ENCODE results near the gene GADD45GIP1.

Gene GADD45GIP1

DNA sequence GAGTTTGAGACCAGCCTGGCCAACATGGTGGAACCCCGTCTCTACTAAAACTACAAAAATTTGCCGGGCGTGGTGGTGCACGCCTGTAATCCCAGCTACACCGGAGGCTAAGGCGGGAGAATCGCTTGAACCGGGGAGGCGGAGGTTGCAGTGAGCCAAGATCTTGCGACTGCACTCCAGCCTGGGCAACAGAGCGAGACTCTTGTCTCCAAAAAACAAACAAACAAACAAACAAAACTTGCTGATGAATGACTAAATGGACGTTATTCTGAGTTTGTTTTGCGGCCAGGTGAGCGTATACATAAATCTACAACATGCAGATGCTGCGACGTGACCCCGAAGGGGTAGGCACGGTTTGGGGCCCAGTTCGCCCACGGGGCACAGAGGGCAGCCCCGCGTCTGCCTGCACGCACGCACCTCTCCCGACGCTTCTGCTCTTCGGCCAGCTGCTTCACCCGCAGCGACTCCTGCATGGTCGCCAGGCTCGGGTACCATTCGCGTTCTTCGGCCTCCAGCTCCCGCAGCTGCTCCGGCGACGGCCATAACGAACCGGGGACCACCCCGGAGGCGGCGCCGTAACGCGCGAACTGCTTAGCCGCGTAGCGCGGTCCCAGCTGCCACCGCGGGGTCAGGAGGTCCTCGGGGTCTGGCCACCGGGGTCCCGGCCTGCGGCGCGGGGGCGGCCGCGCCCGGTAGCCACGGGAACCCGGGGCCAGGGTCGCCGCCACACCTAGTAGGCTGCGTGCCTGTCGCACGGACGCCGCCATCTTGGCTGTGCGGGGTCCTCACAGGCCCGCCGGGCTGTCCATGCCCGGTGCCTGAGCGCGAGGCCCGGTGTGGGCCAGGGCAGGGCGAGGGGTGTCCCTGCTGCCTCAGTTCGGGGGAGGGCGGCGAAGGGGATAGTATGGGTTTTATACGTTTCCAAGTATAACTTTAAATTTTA is at the start of gene GADD45GIP1:
Gene GADD45GIP1, minus strand, starts transcription at position 778 of the 943 bp plus-strand sequence. Its CDS starts 11 bp downstream, at position 767.
- peak; percentile 91 for DNase-seq (ENCODE audit: low read depth, low spot score)

DNA sequence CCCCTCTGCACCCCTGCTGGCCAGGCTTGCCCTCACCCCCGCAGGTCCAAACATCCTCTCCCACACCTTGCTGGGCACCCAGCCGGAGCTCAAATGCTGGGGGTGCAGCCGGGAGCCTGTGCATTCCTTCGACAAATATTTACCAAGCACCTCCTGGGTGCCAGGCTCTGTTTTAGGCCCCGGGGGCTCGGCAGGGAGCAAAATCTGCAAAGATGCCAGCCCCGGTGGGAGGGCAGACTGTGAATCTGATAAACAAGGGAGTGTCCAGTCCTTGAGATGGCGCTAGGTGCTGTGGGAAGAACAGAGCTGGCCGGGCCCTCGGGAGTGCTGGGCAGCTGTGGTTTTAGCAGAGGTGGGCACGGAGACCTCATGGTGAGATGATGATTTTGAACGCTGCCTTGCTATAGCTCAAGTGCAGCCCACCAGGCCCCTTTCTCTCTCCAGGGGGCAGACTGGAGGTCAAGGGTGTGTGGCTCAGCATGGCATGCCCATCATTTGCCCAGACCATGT is 48.9 kb upstream of the GADD45GIP1 start:
- DNase-seq (ENCODE audit: low read depth, low spot score): no peak

DNA sequence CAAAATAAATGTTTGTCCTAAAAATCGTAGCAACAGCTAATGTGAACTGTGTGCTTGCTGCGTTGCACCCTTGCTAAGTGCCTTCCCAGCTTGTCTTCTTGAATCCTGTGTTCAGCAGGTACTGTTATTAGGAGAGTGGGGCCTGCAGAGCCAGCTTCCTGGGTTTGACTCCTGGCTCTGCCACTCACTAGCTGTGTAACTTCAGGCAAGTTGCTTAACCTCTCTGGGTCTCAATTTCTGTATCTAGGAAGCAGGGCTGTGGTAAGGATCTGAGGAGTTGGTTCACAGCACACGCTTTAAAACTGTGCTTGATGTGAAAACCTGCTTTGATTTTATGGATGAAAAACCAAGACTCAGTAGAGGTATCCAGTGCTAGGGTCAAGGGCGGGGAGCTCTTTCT is 48.2 kb upstream of the GADD45GIP1 start:
- no peak for DNase-seq (ENCODE audit: low read depth, low spot score)

DNA sequence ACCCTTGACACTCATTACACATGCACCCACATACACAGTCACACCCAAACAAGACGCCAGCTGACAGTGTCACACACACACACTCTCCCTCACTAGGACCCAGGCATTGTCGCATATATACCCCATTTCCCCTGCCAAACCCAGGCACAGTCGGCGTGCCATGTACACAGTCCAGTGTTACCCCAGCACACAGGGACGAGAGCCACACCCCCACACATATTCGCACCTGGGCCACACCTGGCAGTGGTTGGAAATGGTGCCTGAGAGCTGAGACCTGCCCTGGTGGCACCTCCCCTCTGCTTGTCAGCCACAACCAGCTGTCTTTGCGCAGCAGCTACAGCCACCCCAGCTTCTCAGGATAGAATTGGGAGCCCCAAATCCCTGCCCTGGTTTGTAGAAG is 47.2 kb upstream of the GADD45GIP1 start:
- peak; percentile 0 for DNase-seq (ENCODE audit: low read depth, low spot score)

GRCh38 chr19:13003081-13003480 is 46.1 kb upstream of the GADD45GIP1 start:
- DNase-seq (ENCODE audit: low read depth, low spot score): peak; percentile 11

- DNase-seq (ENCODE audit: low read depth, low spot score): peak; percentile 85
Measured at GRCh38 chr19:13002166-13002898, 45.3 kb upstream of the GADD45GIP1 start.

DNA sequence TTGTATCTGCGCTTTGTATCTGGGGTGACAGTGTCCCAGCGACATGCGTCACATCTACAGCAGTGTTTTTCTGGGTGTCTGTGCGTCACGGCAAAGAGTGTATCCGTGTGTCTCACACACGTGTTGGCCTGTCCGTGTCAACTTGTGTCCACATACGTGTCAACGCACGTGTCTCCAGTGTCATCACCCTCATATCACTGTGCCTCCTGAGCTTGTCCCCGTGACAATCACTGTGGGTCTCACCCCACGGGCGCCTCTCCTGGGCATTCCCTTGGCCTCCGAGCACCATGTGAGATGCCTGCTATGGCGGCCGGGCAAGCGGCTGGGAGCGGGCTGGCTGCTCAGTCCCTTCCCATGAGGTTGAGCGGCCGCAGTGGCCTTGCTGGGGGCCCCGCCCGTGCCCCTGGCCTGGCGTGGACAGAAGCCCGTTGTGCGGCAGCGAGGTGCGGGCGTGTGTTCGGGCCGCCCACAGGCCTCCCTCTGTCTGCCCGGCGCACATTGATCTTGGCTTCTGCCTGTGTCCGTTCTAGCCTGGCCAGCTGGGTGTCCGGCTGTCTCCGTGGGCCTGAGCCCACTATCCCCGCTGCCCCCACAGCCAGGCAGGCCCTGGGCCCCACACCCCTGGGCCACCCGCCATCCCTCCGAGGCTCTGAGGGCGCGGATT is 44.6 kb upstream of the GADD45GIP1 start:
- peak; percentile 67 for DNase-seq (ENCODE audit: low read depth, low spot score)

DNA sequence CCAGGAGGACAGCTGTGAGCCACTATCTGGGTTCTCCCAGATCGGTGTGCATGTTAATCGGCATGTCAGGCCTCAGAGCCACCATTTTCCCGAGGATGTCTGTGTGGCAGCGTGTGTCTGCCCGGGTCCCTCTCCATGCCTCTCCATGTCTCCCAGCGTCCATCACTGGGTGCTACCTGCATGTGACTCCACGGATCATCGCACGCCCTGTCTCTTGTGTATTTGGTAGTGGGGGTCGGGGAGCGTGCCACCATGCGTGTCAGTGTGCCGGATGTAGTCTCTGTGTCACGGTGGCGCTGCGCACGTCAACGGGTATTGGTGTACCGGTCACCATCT is 44.1 kb upstream of the GADD45GIP1 start:
- peak; percentile 8 for DNase-seq (ENCODE audit: low read depth, low spot score)

DNA sequence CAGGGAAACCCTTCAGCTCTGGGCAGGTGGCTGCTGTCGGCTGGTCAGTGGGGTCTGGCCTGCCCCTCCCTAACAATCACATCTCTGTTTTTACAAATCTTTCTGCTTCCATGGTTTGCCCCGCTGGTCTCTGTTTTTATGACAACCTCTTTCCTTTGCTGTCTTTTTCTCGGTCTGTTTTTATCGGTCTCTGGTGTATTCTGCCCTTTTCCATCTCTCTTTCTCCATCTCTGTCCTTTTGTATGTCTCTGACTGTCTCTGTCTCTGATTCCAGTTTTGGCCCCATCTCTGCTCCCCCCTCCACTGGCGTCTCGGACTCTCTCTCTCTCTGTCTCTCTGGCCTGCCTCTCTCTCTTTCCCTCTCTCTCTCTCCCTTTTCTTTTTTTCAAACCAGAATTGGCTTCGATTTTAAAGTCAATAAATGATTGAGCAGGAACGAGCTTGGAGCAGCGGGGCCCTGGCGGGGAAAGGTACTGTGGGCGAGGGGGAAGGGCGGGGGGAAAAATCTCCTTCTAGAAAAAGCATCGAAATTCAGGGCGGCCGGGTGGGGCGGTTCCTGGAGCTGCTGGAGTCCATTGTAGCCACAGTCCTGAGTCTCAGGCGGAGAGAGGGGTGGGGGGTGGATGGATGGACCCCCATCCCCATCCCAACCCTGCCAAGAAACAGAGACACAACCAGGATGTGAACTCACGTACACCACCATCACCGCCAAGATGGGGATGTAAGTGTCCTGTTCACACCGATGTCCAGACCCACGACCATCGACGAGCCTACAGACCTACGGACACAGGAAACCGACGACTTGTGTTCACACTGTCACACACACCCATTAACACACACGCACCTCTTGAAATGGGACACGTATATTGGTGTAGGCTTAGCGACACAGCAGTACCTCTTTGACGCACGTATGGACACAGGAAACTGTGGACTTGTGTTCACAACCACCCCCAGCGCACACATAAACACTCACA is 41.2 kb upstream of the GADD45GIP1 start:
- DNase-seq (ENCODE audit: low read depth, low spot score): peak; percentile 39

DNA sequence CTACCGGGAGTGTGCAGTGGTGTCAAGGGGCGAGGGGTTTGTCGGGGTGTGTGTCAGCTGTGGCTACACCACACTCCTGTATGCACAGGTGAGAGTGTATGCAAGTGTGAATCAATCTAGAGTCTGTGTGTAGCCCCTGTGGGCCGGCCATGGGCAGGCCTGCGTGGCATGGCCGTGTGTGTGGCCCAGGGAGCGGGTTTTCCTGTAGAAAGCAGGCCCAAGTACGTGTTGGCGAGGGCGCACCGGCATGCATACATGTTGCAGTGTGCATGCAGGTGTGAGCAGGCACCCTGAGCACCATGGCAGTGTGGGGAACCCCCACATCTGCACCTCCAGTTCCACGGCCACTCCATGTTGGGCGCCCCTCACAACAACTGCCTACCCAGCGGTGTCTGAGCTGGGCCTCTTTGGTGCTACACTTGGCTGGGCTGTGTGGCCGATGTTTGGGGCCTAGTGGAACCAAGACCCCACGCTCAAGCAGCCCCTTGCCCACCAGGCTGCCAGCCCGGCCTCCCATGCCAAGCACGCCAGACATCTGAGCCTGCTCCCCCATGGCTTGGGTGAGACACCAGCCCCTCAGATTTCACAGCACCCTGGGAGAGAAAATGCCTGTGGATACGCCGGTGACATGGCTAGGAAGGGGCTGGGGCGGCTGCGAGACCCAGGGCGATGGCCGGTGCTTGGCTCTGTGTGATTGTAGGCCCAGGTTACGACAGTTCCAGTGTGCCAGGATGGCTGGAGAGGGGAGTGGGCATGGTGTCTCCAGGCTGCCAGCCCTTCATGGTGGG is 40.4 kb upstream of the GADD45GIP1 start:
- DNase-seq (ENCODE audit: low read depth, low spot score): peak; percentile 49

DNA sequence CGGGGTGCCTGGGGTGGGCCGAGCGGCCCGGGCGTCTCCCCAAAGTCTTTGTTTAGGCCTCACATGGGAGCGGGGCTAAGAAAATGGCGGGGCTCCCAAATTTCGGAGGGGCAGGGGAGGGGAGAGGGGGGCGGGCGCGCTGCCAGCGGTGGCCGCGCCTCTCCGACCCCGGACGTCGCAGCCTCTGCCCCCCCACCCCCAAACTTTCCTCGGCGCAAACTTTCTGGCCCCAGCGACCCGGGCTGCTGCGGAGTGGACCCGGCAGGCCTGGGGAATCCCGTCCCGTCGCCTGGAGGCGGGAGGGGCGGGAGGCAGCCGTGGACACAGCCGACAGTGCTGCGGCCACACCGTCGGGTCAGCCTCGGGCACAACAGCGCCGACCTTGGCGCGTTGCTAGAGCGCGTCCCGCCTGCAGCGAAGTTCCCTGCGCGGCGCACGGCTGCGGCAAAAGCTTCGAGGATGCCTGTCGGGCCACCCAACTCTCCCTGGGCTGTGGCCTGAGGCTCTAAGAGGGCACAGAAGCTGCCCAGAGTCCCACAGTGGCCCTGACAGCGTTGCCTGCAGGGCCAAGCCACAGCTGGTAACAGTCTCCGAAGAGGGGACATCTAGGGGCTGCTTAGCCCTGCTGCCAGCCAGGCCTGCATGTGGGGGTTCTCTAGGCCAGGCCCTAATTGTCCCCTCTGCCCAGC is 39.5 kb upstream of the GADD45GIP1 start:
- peak; percentile 71 for DNase-seq (ENCODE audit: low read depth, low spot score)

DNA sequence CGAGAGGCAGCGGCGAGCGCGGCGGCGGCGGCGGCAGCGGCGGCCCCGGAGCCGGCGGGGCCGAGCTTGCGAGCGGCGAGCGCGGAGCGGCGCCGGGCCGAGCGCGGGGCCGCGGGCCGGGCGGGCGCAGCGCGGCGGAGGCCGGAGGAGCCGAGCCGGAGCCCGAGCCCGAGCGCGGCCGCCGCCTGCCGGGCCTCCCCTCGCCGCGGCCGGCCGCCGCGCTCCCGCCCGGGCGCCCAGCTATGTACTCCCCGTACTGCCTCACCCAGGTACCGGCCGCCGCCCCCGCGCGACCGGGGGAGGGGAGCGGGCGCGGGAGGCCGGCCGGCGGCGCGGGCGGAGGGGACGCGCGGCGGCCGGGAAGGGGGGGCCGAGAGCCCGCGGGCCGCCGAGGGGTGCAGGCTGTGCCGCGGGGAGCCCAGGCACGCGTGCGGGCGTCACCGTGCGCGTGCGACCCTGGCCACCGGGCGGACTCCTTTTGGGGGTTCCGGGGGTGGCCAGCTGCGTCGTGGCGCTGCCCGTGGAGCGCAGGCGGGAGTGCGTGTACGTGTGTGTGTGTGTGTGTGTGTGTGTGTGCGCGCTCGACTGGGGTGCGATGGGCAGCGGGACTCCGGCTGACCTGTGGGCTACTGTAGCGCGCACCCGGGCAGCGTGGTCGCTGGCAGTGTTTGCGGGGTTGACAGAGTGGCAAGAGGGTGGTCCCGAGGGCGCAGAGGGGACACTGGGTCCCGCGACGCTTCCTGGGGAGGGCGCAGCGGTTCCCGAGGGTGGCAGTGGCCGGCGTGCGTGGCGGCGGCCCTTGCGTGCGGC is 38.8 kb upstream of the GADD45GIP1 start:
- DNase-seq (ENCODE audit: low read depth, low spot score): peak; percentile 71

DNA sequence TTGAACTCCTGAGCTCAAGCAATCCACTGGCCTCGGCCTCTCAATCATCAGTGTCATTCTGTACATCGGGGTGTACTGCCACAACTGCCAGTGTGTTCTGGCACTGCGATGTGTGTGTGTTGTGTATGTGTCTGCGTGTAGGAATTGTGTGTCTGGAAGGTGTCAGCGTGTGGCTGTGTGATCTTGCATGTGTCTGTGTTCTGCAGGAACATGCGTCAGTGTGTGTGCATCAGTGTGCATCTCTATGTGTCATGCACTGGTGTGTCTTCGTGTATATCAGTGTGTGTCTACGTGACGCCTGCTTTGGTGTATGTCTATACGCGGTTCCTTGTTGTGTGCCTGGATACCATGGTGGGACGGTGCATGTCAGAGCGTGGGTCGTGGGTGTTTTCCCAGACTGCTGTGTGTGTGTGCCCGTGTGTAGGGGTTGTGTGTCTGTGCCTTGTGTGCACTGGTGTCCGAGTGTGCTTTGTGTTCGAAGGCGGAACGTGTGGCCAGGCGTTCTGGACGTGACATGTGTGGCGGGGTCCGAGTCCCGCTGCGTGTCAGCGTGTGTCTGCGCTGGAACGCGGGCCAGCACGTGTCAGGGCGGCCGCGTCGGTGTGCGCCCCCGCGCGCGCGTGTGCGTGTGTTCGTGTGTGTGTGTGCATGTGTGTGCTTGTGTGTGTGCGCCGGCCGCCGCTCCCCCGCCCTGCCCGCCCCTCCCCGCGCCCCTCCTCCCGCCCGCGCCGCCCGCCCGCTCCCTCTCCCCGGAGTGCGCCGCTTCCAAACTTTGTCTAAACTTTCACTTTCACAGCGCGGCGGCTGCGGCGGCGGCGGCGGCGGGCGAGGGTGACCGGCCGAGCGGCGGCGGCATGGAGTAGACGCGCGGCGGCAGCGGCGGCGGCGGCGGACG is 37.9 kb upstream of the GADD45GIP1 start, which contains the start of gene NFIX:
Gene NFIX, plus strand, starts transcription at position 775 of the 895 bp plus-strand sequence. CDS start 363 bp downstream, outside the sequence.
- peak; percentile 89 for DNase-seq (ENCODE audit: low read depth, low spot score)

DNA sequence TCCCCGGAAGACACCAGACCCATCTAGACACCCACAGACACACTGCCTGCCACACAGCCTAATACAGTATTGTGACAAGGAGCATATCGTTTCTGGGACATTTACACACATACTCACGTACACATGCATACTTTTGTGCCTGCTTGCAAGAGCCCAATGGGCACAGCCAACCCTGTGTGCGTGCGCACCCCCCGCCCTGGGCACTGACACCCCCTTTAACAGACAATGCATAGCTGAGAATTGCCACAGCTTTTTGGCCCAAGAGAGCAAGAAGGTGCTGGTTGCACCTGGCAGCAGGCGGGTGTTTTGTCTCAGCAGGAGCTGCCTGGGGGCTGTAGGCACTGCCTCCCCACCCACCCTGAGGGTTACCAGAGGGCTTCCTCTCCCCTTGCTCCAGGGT is 36.5 kb upstream of the GADD45GIP1 start:
- peak; percentile 0 for DNase-seq (ENCODE audit: low read depth, low spot score)

DNA sequence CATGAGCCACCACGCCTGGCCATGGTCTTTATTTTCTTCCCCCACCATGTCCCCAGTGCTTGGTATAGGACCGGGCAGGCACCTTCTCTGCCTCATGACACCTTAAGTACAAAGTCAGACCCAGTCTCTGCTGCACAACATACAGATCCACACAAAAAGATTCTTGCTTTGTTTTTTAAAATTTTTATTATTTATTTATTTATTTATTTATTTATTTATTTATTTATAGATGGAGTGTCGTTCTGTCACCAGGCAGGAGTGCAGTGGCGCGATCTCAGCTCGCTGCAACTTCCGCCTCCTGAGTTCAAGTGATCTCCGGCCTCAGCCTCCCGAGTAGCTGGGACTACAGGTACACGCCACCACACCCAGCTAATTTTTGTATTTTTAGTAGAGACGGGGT is 35.7 kb upstream of the GADD45GIP1 start:
- no peak for DNase-seq (ENCODE audit: low read depth, low spot score)

- no peak for DNase-seq (ENCODE audit: low read depth, low spot score)
Measured at GRCh38 chr19:12991296-12991695, 34.3 kb upstream of the GADD45GIP1 start.

DNA sequence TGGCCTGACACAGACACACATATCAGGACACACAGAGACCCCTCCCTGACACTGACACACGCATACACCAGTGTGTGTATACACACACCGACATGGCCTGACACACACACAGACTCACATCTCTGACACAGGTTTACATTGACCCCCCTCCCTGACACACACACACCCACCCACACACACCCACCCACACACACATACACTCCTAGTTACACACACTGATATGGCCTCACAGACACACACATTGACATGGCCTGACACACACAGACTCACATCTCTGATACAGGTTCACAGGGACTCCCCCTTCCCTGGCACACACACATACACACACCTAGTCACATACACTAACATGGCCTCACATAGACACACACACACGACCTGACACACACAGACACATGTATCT is 33.8 kb upstream of the GADD45GIP1 start:
- DNase-seq (ENCODE audit: low read depth, low spot score): peak; percentile 0

Data from astrocyte of the hippocampus (primary cell).